ENCODE measurements around the gene MYBPH. TPM values are rescaled to one million over a fixed set of nuclear protein-coding genes. Genes with fewer than 3 reads are reported as not detected.

Gene MYBPH
- total RNA-seq, 2 donors from 2014 or later: not detected

- Histone ChIP-seq H3K4me1 (no peaks in the 10 kb centered on the region), H3K9me3 (no peaks in the 10 kb centered on the region), H3K27me3 (no peaks in the 10 kb centered on the region), H3K27ac (peak overlapping the region; percentile 40), H3K9ac (ENCODE audit: low read depth in 2 of 2, low read length in 2 of 2) (no peak overlapping the region), H3K36me3 (no peaks in the 10 kb centered on the region), H3K4me3 (no peak overlapping the region)
- intact Hi-C loops (cut with DNase I): no loop called here
- TF ChIP-seq CTCF (IDR thresholded peaks at IDR 0.05): no peak
- no peak for DNase-seq
Measured at GRCh38 chr1:203133970-203134725, 41.5 kb downstream of the MYBPH start.

DNA sequence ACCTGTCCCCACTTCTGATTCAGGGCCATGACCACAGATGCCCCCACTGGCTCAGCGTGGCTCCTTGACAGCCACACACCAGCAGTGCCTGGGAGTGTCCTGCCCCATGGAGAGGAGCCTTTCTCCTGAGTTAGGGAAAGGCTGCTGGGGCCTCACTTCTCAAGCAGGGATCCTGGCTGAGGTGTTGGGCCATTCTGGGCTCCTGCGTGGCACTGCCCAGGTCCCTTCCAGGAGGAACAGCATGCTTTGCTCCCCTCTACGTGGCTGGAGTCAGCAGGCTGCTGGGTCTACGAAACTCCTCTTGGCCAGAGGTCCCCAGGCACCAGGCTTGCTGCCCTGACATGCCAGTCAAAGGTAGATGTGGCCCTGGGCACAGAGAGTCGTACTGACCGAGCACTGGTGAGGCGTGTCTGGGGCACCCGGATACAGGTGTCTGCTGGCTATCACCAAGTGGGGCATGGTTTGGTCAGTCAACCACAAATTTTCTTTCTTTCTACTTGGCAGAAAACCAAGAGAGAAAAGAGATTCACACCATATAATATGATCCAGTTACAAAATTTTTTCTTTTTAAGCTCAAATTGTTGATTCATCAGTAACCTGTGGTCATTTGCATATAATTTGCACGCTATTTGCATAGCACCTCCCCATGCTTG is 44.0 kb downstream of the MYBPH start:
- H3K27ac ChIP-seq: no peak overlapping the region
- TF ChIP-seq CTCF (IDR thresholded peaks at IDR 0.05): no peak
- no peaks in the 10 kb centered on the region for H3K4me1 ChIP-seq
- H3K9ac ChIP-seq (ENCODE audit: low read depth in 2 of 2, low read length in 2 of 2): no peak overlapping the region
- intact Hi-C loops (cut with DNase I): no loop called here
- peaks cover 17% of the 10 kb centered on the region for H3K27me3 ChIP-seq
- H3K4me3 ChIP-seq: no peak overlapping the region
- DNase-seq: no peak
- no peaks in the 10 kb centered on the region for H3K36me3 ChIP-seq
- no peaks in the 10 kb centered on the region for H3K9me3 ChIP-seq

DNA sequence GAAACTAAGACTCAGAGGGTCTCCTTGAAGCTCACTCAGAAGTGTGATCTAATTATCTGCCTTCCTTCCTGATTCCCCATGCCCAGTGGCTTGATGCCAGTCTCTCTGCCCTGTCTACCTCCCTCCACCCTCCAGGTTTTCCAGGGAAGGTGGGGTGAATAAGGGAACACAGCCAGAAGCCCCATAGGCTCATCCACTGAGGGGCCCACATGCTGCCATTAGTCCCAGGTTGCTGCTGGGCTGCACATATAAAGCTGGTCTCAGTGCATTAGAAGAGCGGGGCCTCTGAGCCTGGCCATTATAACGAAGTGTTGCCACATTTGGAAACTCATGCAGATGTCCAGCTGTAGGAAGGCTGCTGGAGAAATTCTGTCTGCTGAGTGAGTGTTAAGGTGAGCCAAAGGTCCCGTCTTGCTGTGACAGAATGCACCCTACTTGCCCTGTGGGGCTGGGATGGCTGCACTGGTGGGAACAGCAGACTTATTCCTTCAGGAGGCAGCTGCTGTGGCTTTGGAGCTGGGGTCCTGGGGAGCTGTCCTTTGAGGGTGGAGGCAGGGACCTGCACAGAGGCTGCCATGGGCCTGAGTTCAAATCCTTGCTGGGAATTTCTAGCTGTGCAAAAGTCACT is 45.2 kb downstream of the MYBPH start:
- Histone ChIP-seq H3K27ac (no peak overlapping the region), H3K9ac (ENCODE audit: low read depth in 2 of 2, low read length in 2 of 2) (no peak overlapping the region)
- no peak for DNase-seq

GRCh38 chr1:203129501-203130231 is 46.0 kb downstream of the MYBPH start:
- no peak for DNase-seq
- no peak overlapping the region for H3K27ac ChIP-seq
- no peak overlapping the region for H3K4me3 ChIP-seq

More for the DNA sequence above, 45.2 kb downstream of the MYBPH start:
- no peaks in the 10 kb centered on the region for H3K9me3 ChIP-seq
- intact Hi-C loops (cut with DNase I): no loop called here
- H3K27me3 ChIP-seq: peaks cover 19% of the 10 kb centered on the region
- no peaks in the 10 kb centered on the region for H3K36me3 ChIP-seq
- H3K4me1 ChIP-seq: no peaks in the 10 kb centered on the region
- TF ChIP-seq CTCF (IDR thresholded peaks at IDR 0.05): no peak
- no peak overlapping the region for H3K4me3 ChIP-seq

More at GRCh38 chr1:203129501-203130231, 46.0 kb downstream of the MYBPH start:
- H3K36me3 ChIP-seq: no peaks in the 10 kb centered on the region
- TF ChIP-seq CTCF (IDR thresholded peaks at IDR 0.05): no peak
- no peaks in the 10 kb centered on the region for H3K4me1 ChIP-seq
- intact Hi-C loops (cut with DNase I): no loop called here
- H3K9ac ChIP-seq (ENCODE audit: low read depth in 2 of 2, low read length in 2 of 2): no peak overlapping the region
- H3K27me3 ChIP-seq: peaks cover 19% of the 10 kb centered on the region
- H3K9me3 ChIP-seq: no peaks in the 10 kb centered on the region
